Measurements from ENCODE around the gene GSTM3. TPM values are rescaled to one million over a fixed set of nuclear protein-coding genes. Genes with fewer than 3 reads are reported as not detected.
"Not testable (repeated sequence)": the region's sequence is repeated elsewhere in the genome, so short reads cannot be mapped to it uniquely, and the experiment has no call there.

The GSTM3 gene
- total RNA-seq, 8 experiments from 2014 or later, result 61.8 to 639 (median 82.1) TPM

DNA sequence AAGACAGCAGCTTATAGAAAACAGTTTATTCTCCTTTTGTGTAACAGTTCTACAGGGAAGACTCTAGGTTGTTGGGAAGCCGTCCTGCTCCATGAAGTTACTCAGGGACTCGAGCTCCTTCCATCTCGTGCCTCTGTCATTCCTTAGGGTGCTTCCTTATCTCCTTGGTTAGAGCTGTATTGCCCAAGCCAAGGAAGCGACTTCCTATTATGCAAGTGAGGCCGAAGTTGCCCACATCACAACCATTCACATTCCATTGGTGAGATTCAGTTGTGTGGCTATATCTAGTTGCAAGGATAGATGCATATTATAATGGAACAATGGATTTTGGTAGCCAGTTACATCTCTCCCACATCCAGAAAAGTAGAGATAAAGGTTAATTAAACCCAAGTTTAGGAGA lies 19.8 kb downstream of the GSTM3 start:
- no peak overlapping the region for H3K27ac ChIP-seq
- whole genome bisulfite sequencing, 10 experiments, result 53 to 100% (median 81%) methylated on average over 2 to 5 of the region's 5 CpGs; no CpG with 5 or more reads in 2 of the 10 experiments
- in situ Hi-C loops (cut with MboI; ENCODE audit: low pct_unique_long_range_greater_than_20kb in 2 of 9, low sequenced_read_pairs in 9 of 9, unreplicated experiment in 9 of 9), result no loop called here
- no peaks in the 10 kb centered on the region for H3K4me1 ChIP-seq (replicated peaks in 1 of 2)
- H3K4me3 ChIP-seq, result no peak overlapping the region
- ATAC-seq (replicated peaks in 6 of 8), result no peak

DNA sequence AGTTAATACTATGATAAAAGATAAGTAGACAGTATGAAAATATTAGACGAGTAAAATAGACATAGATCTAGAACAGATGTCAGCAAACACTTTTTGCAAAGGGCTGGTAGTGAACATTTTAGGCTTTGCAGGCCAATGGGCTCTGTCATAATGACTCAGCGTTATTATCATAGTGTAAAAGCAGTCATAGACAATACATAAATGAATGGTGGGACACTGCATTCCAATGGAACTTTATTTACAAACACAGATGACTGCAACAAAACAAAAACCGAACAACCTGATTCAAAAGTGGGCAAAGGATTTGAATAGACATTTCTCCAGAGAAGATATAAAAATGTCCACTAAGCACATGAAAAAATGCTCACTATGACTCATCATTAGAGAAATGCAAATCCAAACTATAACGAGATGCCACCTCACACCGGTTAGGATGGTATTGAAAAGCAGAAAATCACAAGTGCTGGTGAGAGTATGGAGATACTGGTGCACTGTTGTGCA lies 21.5 kb downstream of the GSTM3 start:
- Histone ChIP-seq H3K27ac (no peak overlapping the region), H3K4me3 (no peak overlapping the region), H3K4me1 (replicated peaks in 1 of 2) (no peaks in the 10 kb centered on the region)
- WGBS, 10 experiments, result 0 to 97% (median 84%) methylated on average over 1 to 5 of the region's 5 CpGs
- peak in 3 of 8 experiments; percentile 6 to 58 (median 39) for ATAC-seq (replicated peaks in 6 of 8)
- in situ Hi-C loops (cut with MboI; ENCODE audit: low pct_unique_long_range_greater_than_20kb in 2 of 9, low sequenced_read_pairs in 9 of 9, unreplicated experiment in 9 of 9), result no loop called here

DNA sequence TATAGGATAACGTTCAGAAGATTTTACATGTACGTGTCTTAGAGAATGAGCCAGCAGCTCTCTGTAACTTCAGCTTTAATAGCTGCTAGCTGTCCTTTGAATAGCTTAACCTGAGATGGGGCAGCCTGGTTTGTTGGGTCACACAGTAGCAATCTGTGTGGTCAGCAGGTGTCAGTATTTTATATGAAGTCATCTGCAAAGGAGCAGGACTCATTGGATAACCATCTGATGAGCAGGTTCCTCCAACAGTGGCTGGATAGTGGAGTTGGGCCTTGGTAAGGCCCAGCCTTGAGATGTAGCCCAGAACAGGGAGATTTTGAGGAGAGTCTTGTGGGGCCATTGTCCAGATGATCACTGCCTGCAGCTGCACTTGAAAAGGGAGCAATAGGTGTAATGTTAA lies 22.3 kb downstream of the GSTM3 start:
- in situ Hi-C loops (cut with MboI; ENCODE audit: low pct_unique_long_range_greater_than_20kb in 2 of 9, low sequenced_read_pairs in 9 of 9, unreplicated experiment in 9 of 9), result no loop called here
- H3K4me3 ChIP-seq, result no peak overlapping the region
- H3K27ac ChIP-seq, result no peak overlapping the region
- peaks cover 0 to 2% of the 10 kb centered on the region in 2 donors for H3K4me1 ChIP-seq (replicated peaks in 1 of 2)
- ATAC-seq (replicated peaks in 6 of 8), result peak in 1 of 8 experiments; percentile 4
- WGBS, 10 experiments, result 78 to 100% (median 93%) methylated on average over 1 to 2 of the region's 2 CpGs; no CpG with 5 or more reads in 3 of the 10 experiments

DNA sequence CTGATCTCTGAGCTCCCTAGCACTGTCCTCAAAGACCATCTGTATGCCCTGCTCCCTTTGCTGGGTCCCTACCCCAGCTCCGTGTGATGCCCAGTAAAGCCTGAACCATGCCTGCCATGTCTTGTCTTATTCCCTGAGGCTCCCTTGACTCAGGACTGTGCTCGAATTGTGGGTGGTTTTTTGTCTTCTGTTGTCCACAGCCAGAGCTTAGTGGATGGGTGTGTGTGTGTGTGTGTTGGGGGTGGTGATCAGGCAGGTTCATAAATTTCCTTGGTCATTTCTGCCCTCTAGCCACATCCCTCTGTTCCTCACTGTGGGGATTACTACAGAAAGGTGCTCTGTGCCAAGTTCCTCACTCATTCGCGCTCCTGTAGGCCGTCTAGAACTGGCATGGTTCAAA lies 23.1 kb downstream of the GSTM3 start:
- in situ Hi-C loops (cut with MboI; ENCODE audit: low pct_unique_long_range_greater_than_20kb in 2 of 9, low sequenced_read_pairs in 9 of 9, unreplicated experiment in 9 of 9), result no loop called here
- Histone ChIP-seq H3K4me3 (no peak overlapping the region), H3K4me1 (replicated peaks in 1 of 2) (peaks cover 0 to 2% of the 10 kb centered on the region in 2 donors), H3K27ac (no peak overlapping the region)
- ATAC-seq (replicated peaks in 6 of 8), result peak in 1 of 8 experiments; percentile 8
- WGBS, 10 experiments, result 33 to 100% (median 94%) methylated on average over 1 to 5 of the region's 5 CpGs; no CpG with 5 or more reads in 2 of the 10 experiments

DNA sequence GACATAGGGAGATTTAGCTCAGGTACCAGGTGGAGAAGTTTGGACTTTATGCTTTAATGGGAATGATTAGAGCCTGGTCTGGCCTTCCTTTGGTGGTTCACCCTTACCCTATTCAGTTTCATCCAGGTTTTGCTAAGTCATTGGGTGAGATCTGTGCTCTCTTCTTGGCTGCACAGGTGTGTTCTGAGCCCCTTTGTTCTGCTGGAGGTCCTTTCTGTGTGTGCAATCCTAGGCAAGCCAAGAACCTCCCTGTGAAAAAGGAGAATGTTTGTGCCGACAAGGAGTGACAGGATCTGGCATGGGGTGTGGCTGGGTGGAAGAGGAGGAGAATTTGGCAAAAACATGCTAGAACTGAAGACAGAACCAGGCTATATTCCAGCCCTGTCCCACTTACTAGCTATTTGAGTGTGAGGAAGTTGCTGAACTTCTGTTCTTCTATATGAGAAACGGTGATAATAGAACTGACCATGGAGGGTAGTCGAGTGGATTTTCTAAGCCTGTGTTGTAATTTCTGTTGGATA lies 24.2 kb downstream of the GSTM3 start:
- Histone ChIP-seq H3K4me1 (replicated peaks in 1 of 2) (peaks cover 0 to 2% of the 10 kb centered on the region in 2 donors), H3K27ac (no peak overlapping the region), H3K4me3 (no peak overlapping the region)
- 4 to 100% (median 75%) methylated on average over 1 to 3 of the region's 3 CpGs; no CpG with 5 or more reads in 1 of the 10 experiments for WGBS, 10 experiments
- no peak for ATAC-seq (replicated peaks in 6 of 8)
- in situ Hi-C loops (cut with MboI; ENCODE audit: low pct_unique_long_range_greater_than_20kb in 2 of 9, low sequenced_read_pairs in 9 of 9, unreplicated experiment in 9 of 9), result no loop called here

DNA sequence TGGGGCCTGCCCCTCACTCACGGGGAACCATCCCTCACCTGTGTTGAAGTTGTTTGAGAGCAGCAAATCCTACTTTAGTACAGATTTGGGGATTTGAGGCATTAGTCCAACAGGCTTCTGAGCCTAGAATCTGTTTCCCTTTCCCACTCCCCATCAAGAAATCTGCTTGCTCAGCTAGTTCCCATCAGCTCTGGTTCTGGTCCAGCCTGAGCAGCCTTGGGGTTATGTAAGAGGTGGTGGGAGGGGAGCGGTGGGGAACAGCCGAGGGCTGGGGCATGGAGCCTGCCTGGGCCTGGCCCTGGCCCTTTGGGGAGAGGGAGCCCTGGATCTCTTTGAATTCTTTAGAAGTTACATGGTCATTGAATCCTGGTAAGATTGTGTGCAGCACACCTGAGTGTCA lies 24.7 kb downstream of the GSTM3 start:
- in situ Hi-C loops (cut with MboI; ENCODE audit: low pct_unique_long_range_greater_than_20kb in 2 of 9, low sequenced_read_pairs in 9 of 9, unreplicated experiment in 9 of 9), result no loop called here
- ATAC-seq (replicated peaks in 6 of 8), result no peak
- no peak overlapping the region for H3K27ac ChIP-seq
- WGBS, 10 experiments, result 80 to 88% methylated on average over 1 to 2 of the region's 3 CpGs; no CpG with 5 or more reads in 8 of the 10 experiments
- no peak overlapping the region for H3K4me3 ChIP-seq
- H3K4me1 ChIP-seq (replicated peaks in 1 of 2), result peaks cover 0 to 2% of the 10 kb centered on the region in 2 donors

DNA sequence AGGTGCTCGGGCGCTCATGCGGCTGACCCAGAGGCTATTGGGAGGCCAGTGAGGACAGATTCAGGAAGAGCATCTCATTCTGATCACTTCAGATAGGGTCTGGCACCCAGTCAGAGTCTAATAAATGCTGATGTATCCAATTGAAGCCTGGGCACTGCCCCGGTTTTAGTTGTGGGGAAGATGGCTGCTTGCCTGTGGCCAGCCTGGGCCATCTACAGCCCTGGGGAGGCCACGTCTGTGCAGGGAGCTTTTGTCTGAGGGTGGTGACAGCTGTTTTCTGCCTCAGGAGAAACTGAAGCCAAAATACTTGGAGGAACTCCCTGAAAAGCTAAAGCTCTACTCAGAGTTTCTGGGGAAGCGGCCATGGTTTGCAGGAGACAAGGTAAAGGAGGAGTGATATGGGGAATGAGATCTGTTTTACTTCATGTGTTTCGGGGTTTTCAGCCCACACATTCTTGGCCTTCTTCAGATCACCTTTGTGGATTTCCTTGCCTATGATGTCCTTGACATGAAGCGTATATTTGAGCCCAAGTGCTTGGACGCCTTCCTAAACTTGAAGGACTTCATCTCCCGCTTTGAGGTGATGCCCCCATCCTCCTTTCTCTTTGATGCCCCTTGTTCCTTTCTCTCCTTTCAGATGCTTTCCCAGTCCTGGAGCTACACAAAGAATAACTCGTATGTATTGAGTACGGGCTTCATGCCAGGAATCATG lies 26.0 kb downstream of the GSTM3 start:
- Histone ChIP-seq H3K27ac (no peak overlapping the region), H3K4me3 (no peak overlapping the region), H3K4me1 (replicated peaks in 1 of 2) (peaks cover 0 to 2% of the 10 kb centered on the region in 2 donors)
- in situ Hi-C loops (cut with MboI; ENCODE audit: low pct_unique_long_range_greater_than_20kb in 2 of 9, low sequenced_read_pairs in 9 of 9, unreplicated experiment in 9 of 9), result no loop called here
- ATAC-seq (replicated peaks in 6 of 8), result no peak
- WGBS, 10 experiments, result 64 to 94% (median 82%) methylated on average over 1 to 9 of the region's 12 CpGs; no CpG with 5 or more reads in 1 of the 10 experiments

DNA sequence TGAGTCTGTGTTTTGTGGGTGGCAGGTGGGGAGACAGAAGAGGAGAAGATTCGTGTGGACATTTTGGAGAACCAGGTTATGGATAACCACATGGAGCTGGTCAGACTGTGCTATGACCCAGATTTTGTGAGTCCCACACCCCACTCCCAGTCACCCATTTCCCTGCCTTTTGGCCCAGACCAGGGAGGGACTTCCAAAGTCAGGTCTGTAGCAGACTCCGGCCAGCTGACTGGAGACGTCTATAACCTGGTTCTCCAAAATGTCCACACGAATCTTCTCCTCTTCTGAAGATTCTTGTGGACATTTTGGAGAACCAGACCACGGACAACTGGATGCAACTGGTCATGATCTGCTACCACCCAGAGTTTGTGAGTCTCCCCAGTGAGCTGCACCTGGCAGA lies 27.2 kb downstream of the GSTM3 start:
- 40 to 93% (median 80%) methylated on average over 1 to 4 of the region's 5 CpGs; no CpG with 5 or more reads in 5 of the 10 experiments for WGBS, 10 experiments
- H3K4me3 ChIP-seq, result no peak overlapping the region
- no peak overlapping the region for H3K27ac ChIP-seq
- ATAC-seq (replicated peaks in 6 of 8), result no peak
- in situ Hi-C loops (cut with MboI; ENCODE audit: low pct_unique_long_range_greater_than_20kb in 2 of 9, low sequenced_read_pairs in 9 of 9, unreplicated experiment in 9 of 9), result no loop called here
- peaks cover 0 to 2% of the 10 kb centered on the region in 2 donors for H3K4me1 ChIP-seq (replicated peaks in 1 of 2)

DNA sequence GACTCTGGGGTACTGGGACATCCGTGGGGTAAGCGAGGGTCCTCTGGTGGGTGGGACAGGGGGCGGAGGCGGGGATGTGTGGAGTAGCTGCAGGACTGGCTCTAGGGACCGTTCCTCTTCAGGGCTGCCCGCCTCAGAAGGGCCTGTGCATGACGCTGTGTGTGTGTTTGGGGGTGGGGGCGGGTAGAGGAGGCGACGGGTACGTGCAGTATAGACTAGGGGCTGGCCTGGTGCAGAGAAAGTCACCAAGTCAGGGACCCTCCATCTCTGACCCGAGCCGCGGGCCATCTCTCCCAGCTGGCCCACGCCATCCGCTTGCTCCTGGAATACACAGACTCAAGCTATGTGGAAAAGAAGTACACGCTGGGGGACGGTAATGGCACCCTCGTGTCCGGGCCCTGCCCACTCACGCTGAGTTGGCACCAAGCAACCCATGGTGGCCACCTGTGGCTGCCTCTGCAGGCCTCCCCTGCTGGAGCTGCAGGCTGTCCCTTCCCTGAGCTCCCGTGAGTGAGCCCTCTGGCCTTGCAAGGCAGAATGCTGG lies 28.4 kb downstream of the GSTM3 start:
- Histone ChIP-seq H3K4me1 (replicated peaks in 1 of 2) (peaks cover 0 to 2% of the 10 kb centered on the region in 2 donors), H3K4me3 (no peak overlapping the region), H3K27ac (no peak overlapping the region)
- in situ Hi-C loops (cut with MboI; ENCODE audit: low pct_unique_long_range_greater_than_20kb in 2 of 9, low sequenced_read_pairs in 9 of 9, unreplicated experiment in 9 of 9), result no loop called here
- WGBS, 10 experiments, result 40 to 81% methylated on average over 1 to 12 of the region's 22 CpGs; no CpG with 5 or more reads in 8 of the 10 experiments
- peak in 1 of 8 experiments; percentile 36 for ATAC-seq (replicated peaks in 6 of 8)

DNA sequence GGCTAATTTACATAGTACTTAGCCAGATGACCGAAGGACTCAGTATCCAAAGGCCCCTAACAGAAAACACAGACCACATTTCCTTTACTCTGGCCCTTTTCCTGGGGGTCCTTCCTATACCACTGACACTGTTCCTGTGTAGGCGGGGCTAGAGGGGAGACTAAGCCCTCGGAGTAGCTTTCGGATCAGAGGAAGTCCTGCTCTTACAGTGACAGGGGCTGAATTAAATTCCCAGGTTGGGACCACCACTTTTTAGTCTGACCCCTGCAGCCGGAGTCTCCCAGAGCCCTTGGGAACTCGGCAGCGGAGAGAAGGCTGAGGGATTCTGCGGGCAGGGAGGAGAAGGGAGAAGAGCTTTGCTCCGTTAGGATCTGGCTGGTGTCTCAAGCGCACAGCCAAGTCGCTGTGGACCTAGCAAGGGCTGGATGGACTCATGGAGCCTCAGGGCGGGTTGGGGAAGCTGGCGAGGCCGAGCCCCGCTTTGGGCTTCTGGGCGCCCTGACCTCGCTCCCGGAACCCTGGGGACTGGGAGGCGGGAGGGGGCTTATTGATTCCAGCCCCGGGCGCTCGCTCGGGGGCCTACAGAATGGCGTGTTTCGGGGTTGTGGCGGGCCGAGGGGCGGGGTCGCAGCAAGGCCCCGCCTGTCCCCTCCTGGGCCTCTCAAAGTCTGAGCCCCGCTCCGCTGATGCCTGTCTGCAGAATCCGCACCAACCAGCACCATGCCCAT lies 29.1 kb downstream of the GSTM3 start, which contains the start of gene GSTM5:
TSS of gene GSTM5 (plus strand) at position 659 of the 728 bp plus-strand sequence. CDS start at position 721, 62 bp downstream.
- H3K4me3 ChIP-seq; H3K4me1 ChIP-seq (replicated peaks in 1 of 2); H3K27ac ChIP-seq; in situ Hi-C loops (cut with MboI; ENCODE audit: low pct_unique_long_range_greater_than_20kb in 2 of 9, low sequenced_read_pairs in 9 of 9, unreplicated experiment in 9 of 9): not testable (repeated sequence)
- WGBS, 10 experiments, result 61 to 100% methylated on average over 1 to 4 of the region's 33 CpGs; no CpG with 5 or more reads in 8 of the 10 experiments
- peak in 3 of 8 experiments; percentile 46 to 56 (median 50) for ATAC-seq (replicated peaks in 6 of 8)

DNA sequence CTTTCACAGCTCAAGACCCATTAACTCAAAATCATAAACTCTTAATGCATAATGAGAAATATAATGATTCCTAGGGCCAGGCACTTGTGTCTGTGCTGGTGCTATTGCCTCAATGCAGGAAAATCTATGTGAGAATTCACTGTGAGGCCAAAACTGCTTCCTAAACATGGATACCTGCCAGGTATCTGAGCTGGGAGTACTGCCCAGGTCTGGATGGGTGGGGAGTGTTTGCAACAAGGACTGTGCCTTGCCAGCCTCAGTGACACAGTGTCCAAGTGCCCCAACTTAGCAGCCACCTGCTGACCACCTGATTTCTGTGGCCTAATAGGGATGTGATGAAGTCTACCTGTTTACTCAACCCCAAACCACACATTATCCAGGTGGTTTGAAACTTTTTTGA lies 31.0 kb downstream of the GSTM3 start:
- H3K4me1 ChIP-seq (replicated peaks in 1 of 2); H3K27ac ChIP-seq; in situ Hi-C loops (cut with MboI; ENCODE audit: low pct_unique_long_range_greater_than_20kb in 2 of 9, low sequenced_read_pairs in 9 of 9, unreplicated experiment in 9 of 9); ATAC-seq (replicated peaks in 6 of 8); H3K4me3 ChIP-seq: not testable (repeated sequence)

DNA sequence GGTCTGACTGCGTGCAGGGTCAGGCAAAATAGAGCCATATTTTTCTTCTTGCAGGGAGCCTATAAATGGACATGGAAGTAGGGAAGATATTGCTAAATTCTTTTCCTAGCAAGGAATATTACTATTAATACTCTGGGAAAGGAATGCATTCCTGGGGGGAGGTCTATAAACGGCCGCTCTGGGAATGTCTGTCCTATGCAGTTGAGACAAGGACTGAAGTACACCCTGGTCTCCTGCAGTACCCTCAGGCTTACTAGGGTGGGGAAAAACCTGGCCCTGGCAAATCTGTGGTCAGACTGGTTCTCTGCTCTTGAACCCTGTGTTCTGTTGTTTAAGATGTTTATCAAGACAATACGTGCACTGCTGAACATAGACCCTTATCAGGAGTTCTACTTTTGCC lies 31.9 kb downstream of the GSTM3 start:
- H3K4me1 ChIP-seq (replicated peaks in 1 of 2); in situ Hi-C loops (cut with MboI; ENCODE audit: low pct_unique_long_range_greater_than_20kb in 2 of 9, low sequenced_read_pairs in 9 of 9, unreplicated experiment in 9 of 9); ATAC-seq (replicated peaks in 6 of 8); H3K27ac ChIP-seq; H3K4me3 ChIP-seq: not testable (repeated sequence)
- WGBS, 10 experiments, result 79 to 100% (median 93%) methylated on average over 1 to 4 of the region's 4 CpGs; no CpG with 5 or more reads in 2 of the 10 experiments

DNA sequence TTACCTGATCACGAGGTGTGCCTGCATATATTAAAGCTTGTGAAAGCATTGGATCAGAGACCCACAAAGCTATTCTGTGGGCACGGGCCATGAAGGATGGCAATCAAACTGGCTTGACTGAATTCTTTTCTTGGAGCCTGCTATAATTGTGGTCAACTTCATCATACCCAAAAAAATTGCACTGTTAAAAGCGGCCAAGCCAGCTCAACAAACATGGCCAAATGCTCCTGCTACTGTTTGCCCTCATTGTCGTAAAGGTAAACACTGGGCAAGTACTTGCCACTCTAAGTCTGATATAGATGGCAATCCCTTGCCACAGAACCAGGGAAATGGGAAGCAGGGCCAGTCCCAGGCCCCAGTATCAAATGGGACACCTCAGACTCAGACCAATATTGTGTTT lies 35.4 kb downstream of the GSTM3 start:
- Histone ChIP-seq H3K4me1 (replicated peaks in 1 of 2) (no peaks in the 10 kb centered on the region), H3K27ac (no peak overlapping the region), H3K4me3 (no peak overlapping the region)
- WGBS, 10 experiments, result 8 to 93% (median 68%) methylated on average over 1 to 4 of the region's 4 CpGs
- no peak for ATAC-seq (replicated peaks in 6 of 8)
- in situ Hi-C loops (cut with MboI; ENCODE audit: low pct_unique_long_range_greater_than_20kb in 2 of 9, low sequenced_read_pairs in 9 of 9, unreplicated experiment in 9 of 9), result no loop called here
